Fibroblast of villous mesenchyme (primary cell): ENCODE data around the gene CEP350. TPM values are rescaled to one million over a fixed set of nuclear protein-coding genes. Genes with fewer than 3 reads are reported as not detected.

ENCODE experiments used
- DNase-seq: peaks from one replicate; pipeline ENCODE4 v3.0.0-alpha.2; 2010; ENCODE audit warnings: low read depth
- H3K4me3 ChIP-seq: 2 replicates; pipeline ENCODE4 v1.5.1; 2011; ENCODE audit warnings: low read depth, mild to moderate bottlenecking, low read length
- CTCF ChIP-seq: IDR thresholded peaks from 2 replicates; pipeline ENCODE4 v1.5.1; 2012; ENCODE audit warnings: low read depth, mild to moderate bottlenecking, low read length; ENCODE audit not compliant: insufficient read depth
- total RNA-seq: library from RNA; depleted of rRNA; stranded (reverse); fragments of >200 nt; gene quantifications from 2 replicates; pipeline ENCODE4 v1.2.3, GENCODE V29; 2012

The CEP350 gene
- total RNA-seq, 1 donor = 72.1 TPM

GRCh38 chr1:180057883-180058396 lies 103.3 kb downstream of the CEP350 start:
- TF ChIP-seq CTCF = no peak
- H3K4me3 ChIP-seq = no peak overlapping the region
- DNase-seq = peak; percentile 16

GRCh38 chr1:180061019-180061418 lies 106.4 kb downstream of the CEP350 start:
- TF ChIP-seq CTCF = no peak
- no peak overlapping the region for H3K4me3 ChIP-seq
- DNase-seq = no peak

GRCh38 chr1:180062452-180062971 lies 107.9 kb downstream of the CEP350 start:
- TF ChIP-seq CTCF = no peak
- no peak overlapping the region for H3K4me3 ChIP-seq
- no peak for DNase-seq

- no peak for TF ChIP-seq CTCF
- H3K4me3 ChIP-seq = no peak overlapping the region
- DNase-seq = no peak
These were observed 110.8 kb downstream of the CEP350 start for GRCh38 chr1:180065408-180065807.

- no peak overlapping the region for H3K4me3 ChIP-seq
- no peak for DNase-seq
- no peak for TF ChIP-seq CTCF
These were observed 111.5 kb downstream of the CEP350 start for GRCh38 chr1:180066150-180066549.

GRCh38 chr1:180070286-180070685 lies 115.7 kb downstream of the CEP350 start:
- no peak for DNase-seq
- no peak overlapping the region for H3K4me3 ChIP-seq
- TF ChIP-seq CTCF = no peak

- no peak for TF ChIP-seq CTCF
- no peak overlapping the region for H3K4me3 ChIP-seq
- no peak for DNase-seq
These were observed 117.1 kb downstream of the CEP350 start for GRCh38 chr1:180071759-180072158.
